H9 (cell line): ENCODE measurements around the gene NPHS2. TPM values are rescaled to one million over a fixed set of nuclear protein-coding genes. Genes with fewer than 3 reads are reported as not detected.
A peak's percentile ranks its signal among the peaks of the same experiment; 100 is the strongest.

Source experiments
- DNase-seq: peaks from one replicate; pipeline ENCODE4 v3.0.0-alpha.2; 2017
- H2AFZ ChIP-seq: one replicate; pipeline ENCODE4 v1.6.1; 2013; ENCODE audit warnings: mild to moderate bottlenecking, low read length, control low read depth, moderate library complexity
- H2AK5ac ChIP-seq: 2 replicates; pipeline ENCODE4 v1.6.1; 2013; ENCODE audit warnings: low read length, control low read depth, mixed read lengths; ENCODE audit not compliant: insufficient read length
- H2BK120ac ChIP-seq: one replicate; pipeline ENCODE4 v1.6.1; 2013; ENCODE audit warnings: low read depth, mild to moderate bottlenecking, low read length, control low read depth, inconsistent platforms; ENCODE audit not compliant: poor library complexity, severe bottlenecking
- H2BK12ac ChIP-seq: 2 replicates; pipeline ENCODE4 v1.6.1; 2013; ENCODE audit warnings: low read length, control low read depth, mixed read lengths, low read depth; ENCODE audit not compliant: insufficient read length
- H2BK15ac ChIP-seq: 2 replicates; pipeline ENCODE4 v1.6.1; 2013; ENCODE audit warnings: low read depth, low read length, control low read depth
- H2BK20ac ChIP-seq: one replicate; pipeline ENCODE4 v1.6.1; 2013; ENCODE audit warnings: low read depth, mild to moderate bottlenecking, low read length, control low read depth, inconsistent platforms; ENCODE audit not compliant: poor library complexity, severe bottlenecking
- H2BK5ac ChIP-seq: 2 replicates; pipeline ENCODE4 v1.6.1; 2013; ENCODE audit warnings: low read length, control low read depth, mixed read lengths; ENCODE audit not compliant: insufficient read length
- H3K14ac ChIP-seq: 2 replicates; pipeline ENCODE4 v1.6.1; 2013; ENCODE audit warnings: low read length, control low read depth; ENCODE audit not compliant: insufficient read depth
- H3K18ac ChIP-seq: 2 replicates; pipeline ENCODE4 v1.6.1; 2013; ENCODE audit warnings: low read depth, mild to moderate bottlenecking, mixed read lengths, low read length, control low read depth; ENCODE audit not compliant: insufficient read length
- H3K23ac ChIP-seq: 2 replicates; pipeline ENCODE4 v1.6.1; 2013; ENCODE audit warnings: low read length, control low read depth, mixed read lengths, low read depth; ENCODE audit not compliant: insufficient read length
- H3K23me2 ChIP-seq: 2 replicates; pipeline ENCODE4 v1.6.1; 2013; ENCODE audit warnings: low read depth, mild to moderate bottlenecking, mixed read lengths, low read length, control low read depth; ENCODE audit not compliant: insufficient read length, poor library complexity, severe bottlenecking
- H3K27ac ChIP-seq: 2 replicates; pipeline ENCODE4 v1.5.1; 2013; ENCODE audit warnings: low read length, control low read depth, mixed read lengths, low read depth; ENCODE audit not compliant: insufficient read length
- H3K27me3 ChIP-seq: 2 replicates; pipeline ENCODE4 v1.6.1; 2013; ENCODE audit warnings: low read length, control low read depth, inconsistent platforms; ENCODE audit not compliant: insufficient read depth
- H3K4ac ChIP-seq: 2 replicates; pipeline ENCODE4 v1.6.1; 2013; ENCODE audit warnings: low read depth, mild to moderate bottlenecking, control low read depth, inconsistent platforms, low read length, moderate library complexity
- H3K4me1 ChIP-seq: 2 replicates; pipeline ENCODE4 v1.6.1; 2013; ENCODE audit warnings: low read length, control low read depth, inconsistent platforms; ENCODE audit not compliant: insufficient read depth
- H3K4me2 ChIP-seq: 2 replicates; pipeline ENCODE4 v1.6.1; 2013; ENCODE audit warnings: low read length, control low read depth, mixed read lengths; ENCODE audit not compliant: insufficient read length, insufficient read depth
- H3K56ac ChIP-seq: 2 replicates; pipeline ENCODE4 v1.6.1; 2013; ENCODE audit warnings: low read depth, mild to moderate bottlenecking, mixed read lengths, low read length, control low read depth; ENCODE audit not compliant: insufficient read length
- H3K79me1 ChIP-seq: 2 replicates; pipeline ENCODE4 v1.6.1; 2013; ENCODE audit warnings: low read depth, mild to moderate bottlenecking, moderate library complexity, low read length, control low read depth, inconsistent platforms; ENCODE audit not compliant: insufficient read depth, poor library complexity, severe bottlenecking
- H3K79me2 ChIP-seq: 2 replicates; pipeline ENCODE4 v1.6.1; 2013; ENCODE audit warnings: low read length, control low read depth, inconsistent platforms; ENCODE audit not compliant: insufficient read depth
- H3K9ac ChIP-seq: 2 replicates; pipeline ENCODE4 v1.6.1; 2013; ENCODE audit warnings: low read length, control low read depth, mixed read lengths; ENCODE audit not compliant: insufficient read length; ENCODE audit errors: extremely low read depth
- H3K9me3 ChIP-seq: one replicate; pipeline ENCODE4 v1.6.1; 2013; ENCODE audit warnings: low read depth, low read length, inconsistent platforms; ENCODE audit not compliant: control insufficient read depth
- H3T11ph ChIP-seq: one replicate; pipeline ENCODE4 v1.6.1; 2013; ENCODE audit warnings: mild to moderate bottlenecking, low read length, control low read depth, inconsistent platforms
- H4K20me1 ChIP-seq: one replicate; pipeline ENCODE4 v1.6.1; 2013; ENCODE audit not compliant: control insufficient read depth, insufficient read length, insufficient read depth
- H4K5ac ChIP-seq: 2 replicates; pipeline ENCODE4 v1.6.1; 2013; ENCODE audit warnings: low read depth, mild to moderate bottlenecking, mixed read lengths, low read length, control low read depth; ENCODE audit not compliant: insufficient read length
- H4K8ac ChIP-seq: replicated peaks from 2 replicates; pipeline ENCODE4 v1.6.1; 2013; ENCODE audit warnings: low read length, control low read depth, mixed read lengths, low read depth; ENCODE audit not compliant: insufficient read length
- H4K91ac ChIP-seq: 2 replicates; pipeline ENCODE4 v1.6.1; 2013; ENCODE audit warnings: low read depth, mild to moderate bottlenecking, moderate library complexity, mixed read lengths, low read length, control low read depth; ENCODE audit not compliant: insufficient read length
- H3K27ac Mint-ChIP-seq, 3 experiments: 2 replicates in 2 of 3; 3 replicates in 1 of 3; pipeline ENCODE4 v1.8.0; 2020 to 2021; ENCODE audit warnings: mixed read lengths in 3 of 3, mild to moderate bottlenecking in 1 of 3, moderate library complexity in 1 of 3
- H3K27me3 Mint-ChIP-seq: 2 replicates; pipeline ENCODE4 v1.8.0; 2021; ENCODE audit warnings: low read depth, mild to moderate bottlenecking, moderate library complexity, mixed read lengths
- H3K36me3 Mint-ChIP-seq, 3 experiments: 2 replicates in 2 of 3; 3 replicates in 1 of 3; pipeline ENCODE4 v1.8.0; 2020 to 2021; ENCODE audit warnings: low read depth in 3 of 3, mixed read lengths in 3 of 3; ENCODE audit not compliant: insufficient read depth in 1 of 3
- H3K4me1 Mint-ChIP-seq, 2 experiments: 2 replicates each; pipeline ENCODE4 v1.8.0; 2020; ENCODE audit warnings: mixed read lengths in 2 of 2
- H3K4me3 Mint-ChIP-seq, 2 experiments: 2 replicates in 1 of 2; 3 replicates in 1 of 2; pipeline ENCODE4 v1.8.0; 2020 to 2021; ENCODE audit warnings: mild to moderate bottlenecking in 2 of 2, mixed read lengths in 2 of 2, moderate library complexity in 1 of 2
- H3K9me3 Mint-ChIP-seq, 2 experiments: 2 replicates in 1 of 2; 3 replicates in 1 of 2; pipeline ENCODE4 v1.8.0; 2020; ENCODE audit warnings: mild to moderate bottlenecking in 2 of 2, mixed read lengths in 2 of 2, moderate library complexity in 1 of 2
- CTCF ChIP-seq: fragments of 200-600 bp; sonication (generic); conservative IDR thresholded peaks from 3 replicates; pipeline ENCODE4 v1.8.0; 2021; ENCODE audit warnings: antibody characterized with exemption, mild to moderate bottlenecking
- WGBS: extraction: QIAGEN DNeasy Blood & Tissue Kit; methylation state at CpG from one replicate; pipeline ENCODE4 v1.1.7; 2013; ENCODE audit warnings: missing lambda C conversion rate, low lambda C conversion rate, mixed read lengths; ENCODE audit not compliant: insufficient read length; ENCODE audit errors: extremely low coverage; 5-methylcytosine and 5-hydroxymethylcytosine counted together
- total RNA-seq: library from RNA; stranded (reverse); gene quantifications from 2 replicates; pipeline ENCODE4 v1.2.1, GENCODE V29; 2021

The NPHS2 gene
- total RNA-seq, 1 experiment from 2014 or later, result not detected

GRCh38 chr1:179591592-179592580 lies 16.1 kb upstream of the NPHS2 start, which contains the start of gene TDRD5:
TSS of gene TDRD5 (plus strand) at chr1:179591832. CDS start at chr1:179592616, 784 bp downstream.
- TF ChIP-seq CTCF, result peak; percentile 53
- H3T11ph ChIP-seq, result no peak within 1 kb of the TSS
- H3K27ac ChIP-seq, result no peak within 1 kb of the TSS
- peak; percentile 86 for DNase-seq
- no peak within 1 kb of the TSS for H3K4ac ChIP-seq
- H3K9me3 ChIP-seq, result no peaks in the 10 kb centered on the region
- H2AK5ac ChIP-seq, result no peak within 1 kb of the TSS
- H2AFZ ChIP-seq, result no peak within 1 kb of the TSS
- H3K14ac ChIP-seq, result no peak within 1 kb of the TSS
- H2BK15ac ChIP-seq, result no peak within 1 kb of the TSS
- H3K4me1 Mint-ChIP-seq, result peaks cover 0 to under 1% of the 10 kb centered on the region in 2 experiments; a peak in 2 of 4 replicates
- no peak within 1 kb of the TSS for H3K27ac Mint-ChIP-seq
- no peak within 1 kb of the TSS for H3K4me3 Mint-ChIP-seq
- peaks cover 0 to 1% (median 0%) of the 10 kb centered on the region in 3 experiments; a peak in 2 of 7 replicates for H3K36me3 Mint-ChIP-seq
- H3K79me2 ChIP-seq, result no peaks in the 10 kb centered on the region
- H4K8ac ChIP-seq, result no peak within 1 kb of the TSS
- H3K9me3 Mint-ChIP-seq, result peaks cover 3 to 4% of the 10 kb centered on the region in 2 experiments; a peak in 4 of 5 replicates
- H3K23me2 ChIP-seq, result no peaks in the 10 kb centered on the region
- no peaks in the 10 kb centered on the region for H3K4me1 ChIP-seq
- WGBS, result no CpG with 5 or more reads among the region's 75 CpGs
- H4K20me1 ChIP-seq, result no peaks in the 10 kb centered on the region
- no peaks in the 10 kb centered on the region for H3K79me1 ChIP-seq
- H3K27me3 Mint-ChIP-seq, result peaks cover 45% of the 10 kb centered on the region
- H3K9ac ChIP-seq, result no peak within 1 kb of the TSS
- H3K27me3 ChIP-seq, result peaks cover 6% of the 10 kb centered on the region; the same call in 1 of the 2 replicates
- H3K18ac ChIP-seq, result no peak within 1 kb of the TSS
- H2BK20ac ChIP-seq, result no peak within 1 kb of the TSS
- no peak within 1 kb of the TSS for H3K23ac ChIP-seq
- H3K4me2 ChIP-seq, result no peak within 1 kb of the TSS
- H4K5ac ChIP-seq, result no peak within 1 kb of the TSS
- H3K56ac ChIP-seq, result no peak within 1 kb of the TSS
- H4K91ac ChIP-seq, result no peak within 1 kb of the TSS
- H2BK12ac ChIP-seq, result no peak within 1 kb of the TSS
- H2BK120ac ChIP-seq, result no peak within 1 kb of the TSS
- no peak within 1 kb of the TSS for H2BK5ac ChIP-seq
